Neural progenitor cell (in vitro differentiated cells): ENCODE measurements around the gene ACOT7.

Source experiments
- EZH2phosphoT487 ChIP-seq: fragments of 200-600 bp; sonication (generic); IDR thresholded peaks from 2 replicates; pipeline ENCODE4 v1.6.1; 2017; ENCODE audit warnings: antibody characterized with exemption
- TF ChIP-seq, protein P1 (sequence below): fragments of 200-600 bp; sonication (generic); IDR thresholded peaks from 2 replicates; pipeline ENCODE4 v1.5.1; 2017; ENCODE audit warnings: antibody characterized with exemption, mild to moderate bottlenecking

DNA sequence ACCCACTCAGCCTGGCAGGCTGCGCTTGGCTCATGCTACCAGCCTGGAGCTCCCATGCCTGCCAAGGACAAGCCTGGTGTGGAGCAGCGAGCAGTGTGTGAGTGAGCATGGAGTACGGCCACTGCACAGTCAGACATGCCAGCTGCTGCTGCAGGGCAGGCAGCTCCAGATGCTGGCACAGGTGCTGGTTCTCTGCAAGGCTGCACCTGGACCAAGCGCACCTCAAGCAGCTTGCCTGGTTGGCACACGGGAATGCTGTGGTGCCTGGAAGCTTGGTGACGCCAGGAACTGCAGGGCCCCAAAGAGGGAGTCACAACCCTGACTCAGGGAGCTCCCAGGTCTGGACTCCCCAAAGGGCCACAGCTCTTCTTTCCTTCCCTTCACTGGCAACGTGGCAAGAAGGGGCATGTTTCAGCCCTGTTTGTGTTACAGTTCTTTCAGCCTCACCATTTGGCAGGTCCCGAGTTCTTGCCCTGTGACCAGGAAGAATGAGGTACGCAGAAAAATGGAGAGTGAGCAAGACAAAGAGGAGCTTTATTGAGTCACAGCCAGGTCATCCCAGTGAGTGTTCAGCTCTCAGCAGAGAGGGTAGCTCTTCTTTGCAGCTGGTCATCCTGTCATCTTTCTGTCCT lies 26.1 kb downstream of the ACOT7 start:
- TF ChIP-seq, protein P1, sequence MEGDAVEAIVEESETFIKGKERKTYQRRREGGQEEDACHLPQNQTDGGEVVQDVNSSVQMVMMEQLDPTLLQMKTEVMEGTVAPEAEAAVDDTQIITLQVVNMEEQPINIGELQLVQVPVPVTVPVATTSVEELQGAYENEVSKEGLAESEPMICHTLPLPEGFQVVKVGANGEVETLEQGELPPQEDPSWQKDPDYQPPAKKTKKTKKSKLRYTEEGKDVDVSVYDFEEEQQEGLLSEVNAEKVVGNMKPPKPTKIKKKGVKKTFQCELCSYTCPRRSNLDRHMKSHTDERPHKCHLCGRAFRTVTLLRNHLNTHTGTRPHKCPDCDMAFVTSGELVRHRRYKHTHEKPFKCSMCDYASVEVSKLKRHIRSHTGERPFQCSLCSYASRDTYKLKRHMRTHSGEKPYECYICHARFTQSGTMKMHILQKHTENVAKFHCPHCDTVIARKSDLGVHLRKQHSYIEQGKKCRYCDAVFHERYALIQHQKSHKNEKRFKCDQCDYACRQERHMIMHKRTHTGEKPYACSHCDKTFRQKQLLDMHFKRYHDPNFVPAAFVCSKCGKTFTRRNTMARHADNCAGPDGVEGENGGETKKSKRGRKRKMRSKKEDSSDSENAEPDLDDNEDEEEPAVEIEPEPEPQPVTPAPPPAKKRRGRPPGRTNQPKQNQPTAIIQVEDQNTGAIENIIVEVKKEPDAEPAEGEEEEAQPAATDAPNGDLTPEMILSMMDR: no peak
- no peak for TF ChIP-seq EZH2phosphoT487
